Suprapubic skin (tissue), 4 donors: Measurements from ENCODE around the gene BRIP1. TPM values are rescaled to one million over a fixed set of nuclear protein-coding genes. Genes with fewer than 3 reads are reported as not detected.

Experiments used
- DNase-seq, 2 donors: peaks; one replicate each; pipeline ENCODE4 v3.0.0-alpha.2; 2019; ENCODE audit warnings: low spot score in 2 of 2
- H3K27ac ChIP-seq: fragments of 200-600 bp; sonication (generic); one replicate; pipeline ENCODE4 v1.5.1; 2019
- H3K27me3 ChIP-seq: fragments of 200-600 bp; sonication (generic); one replicate; pipeline ENCODE4 v1.5.1; 2019
- H3K36me3 ChIP-seq: fragments of 200-600 bp; sonication (generic); one replicate; pipeline ENCODE4 v1.5.1; 2019
- H3K4me1 ChIP-seq: fragments of 200-600 bp; sonication (generic); one replicate; pipeline ENCODE4 v1.5.1; 2019
- H3K4me3 ChIP-seq: fragments of 200-600 bp; sonication (generic); one replicate; pipeline ENCODE4 v1.5.1; 2019; ENCODE audit warnings: mild to moderate bottlenecking
- H3K9me3 ChIP-seq: fragments of 200-600 bp; sonication (generic); one replicate; pipeline ENCODE4 v1.5.1; 2019
- EP300 ChIP-seq: sonication (generic); formaldehyde crosslinking; IDR thresholded peaks from one replicate; pipeline ENCODE4 v1.6.1; 2017; ENCODE audit warnings: antibody characterized with exemption
- POLR2A ChIP-seq, 2 donors: fragments of 450-650 bp; IDR thresholded peaks; one replicate each; pipeline ENCODE4 v1.6.1; 2017; ENCODE audit warnings: antibody characterized with exemption in 2 of 2, mild to moderate bottlenecking in 2 of 2, moderate library complexity in 2 of 2
- POLR2AphosphoS5 ChIP-seq, 3 donors: sonication (generic); formaldehyde crosslinking; IDR thresholded peaks; one replicate each; pipeline ENCODE4 v1.6.1; 2017; ENCODE audit warnings: antibody characterized with exemption in 3 of 3
- WGBS: methylation state at CpG from one replicate; pipeline ENCODE4 v1.1.5; 2018; 5-methylcytosine and 5-hydroxymethylcytosine counted together
- total RNA-seq, 4 donors: library from RNA; depleted of rRNA; stranded (reverse); fragments of >200 nt; gene quantifications; one replicate each; pipeline ENCODE4 v1.1.0, GENCODE V29; 2016
- TF ChIP-seq, protein P1 (sequence below), 2 donors: fragments of 200-600 bp in 1 of 2; fragments of 450-650 bp in 1 of 2; sonication (generic) in 1 of 2; IDR thresholded peaks; one replicate each; pipeline ENCODE4 v1.5.1; 2016 to 2019; ENCODE audit warnings: antibody characterized with exemption in 2 of 2, mild to moderate bottlenecking in 1 of 2, moderate library complexity in 1 of 2

The BRIP1 gene
- total RNA-seq, 4 donors from 2014 or later: 0.60 to 5.1 (median 1.8) TPM

DNA sequence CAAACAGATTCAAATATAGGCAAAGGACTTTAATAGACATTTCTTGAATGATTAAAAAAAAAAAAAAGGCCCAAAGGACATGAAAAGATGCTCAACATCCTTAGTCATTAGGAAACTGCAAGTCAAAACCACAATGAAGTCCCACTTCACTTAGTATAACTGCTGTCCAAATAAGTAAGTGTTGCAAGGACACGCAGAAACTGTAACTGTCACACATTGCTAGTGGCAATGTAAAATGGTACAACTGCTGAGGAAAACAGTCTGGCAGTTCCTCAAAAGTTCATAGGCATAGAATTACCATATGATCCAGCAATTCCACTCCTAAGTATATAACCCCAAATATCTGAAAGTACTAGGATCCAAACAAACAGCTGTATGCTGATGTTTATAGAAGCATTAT is 112.7 kb downstream of the BRIP1 start:
- no peak overlapping the region for H3K27ac ChIP-seq
- H3K27me3 ChIP-seq: no peaks in the 10 kb centered on the region
- TF ChIP-seq EP300 (no peak), POLR2A (IDR thresholded peaks at IDR 0.05) (no peak), POLR2AphosphoS5 (IDR thresholded peaks at IDR 0.05) (no peak)
- TF ChIP-seq, protein P1, sequence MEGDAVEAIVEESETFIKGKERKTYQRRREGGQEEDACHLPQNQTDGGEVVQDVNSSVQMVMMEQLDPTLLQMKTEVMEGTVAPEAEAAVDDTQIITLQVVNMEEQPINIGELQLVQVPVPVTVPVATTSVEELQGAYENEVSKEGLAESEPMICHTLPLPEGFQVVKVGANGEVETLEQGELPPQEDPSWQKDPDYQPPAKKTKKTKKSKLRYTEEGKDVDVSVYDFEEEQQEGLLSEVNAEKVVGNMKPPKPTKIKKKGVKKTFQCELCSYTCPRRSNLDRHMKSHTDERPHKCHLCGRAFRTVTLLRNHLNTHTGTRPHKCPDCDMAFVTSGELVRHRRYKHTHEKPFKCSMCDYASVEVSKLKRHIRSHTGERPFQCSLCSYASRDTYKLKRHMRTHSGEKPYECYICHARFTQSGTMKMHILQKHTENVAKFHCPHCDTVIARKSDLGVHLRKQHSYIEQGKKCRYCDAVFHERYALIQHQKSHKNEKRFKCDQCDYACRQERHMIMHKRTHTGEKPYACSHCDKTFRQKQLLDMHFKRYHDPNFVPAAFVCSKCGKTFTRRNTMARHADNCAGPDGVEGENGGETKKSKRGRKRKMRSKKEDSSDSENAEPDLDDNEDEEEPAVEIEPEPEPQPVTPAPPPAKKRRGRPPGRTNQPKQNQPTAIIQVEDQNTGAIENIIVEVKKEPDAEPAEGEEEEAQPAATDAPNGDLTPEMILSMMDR (IDR thresholded peaks at IDR 0.05): no peak
- no peak overlapping the region for H3K4me3 ChIP-seq
- H3K9me3 ChIP-seq: no peaks in the 10 kb centered on the region
- no peaks in the 10 kb centered on the region for H3K4me1 ChIP-seq
- 88% methylated on average over 1 of the region's 1 CpG for WGBS
- no peak for DNase-seq
- H3K36me3 ChIP-seq: no peaks in the 10 kb centered on the region

DNA sequence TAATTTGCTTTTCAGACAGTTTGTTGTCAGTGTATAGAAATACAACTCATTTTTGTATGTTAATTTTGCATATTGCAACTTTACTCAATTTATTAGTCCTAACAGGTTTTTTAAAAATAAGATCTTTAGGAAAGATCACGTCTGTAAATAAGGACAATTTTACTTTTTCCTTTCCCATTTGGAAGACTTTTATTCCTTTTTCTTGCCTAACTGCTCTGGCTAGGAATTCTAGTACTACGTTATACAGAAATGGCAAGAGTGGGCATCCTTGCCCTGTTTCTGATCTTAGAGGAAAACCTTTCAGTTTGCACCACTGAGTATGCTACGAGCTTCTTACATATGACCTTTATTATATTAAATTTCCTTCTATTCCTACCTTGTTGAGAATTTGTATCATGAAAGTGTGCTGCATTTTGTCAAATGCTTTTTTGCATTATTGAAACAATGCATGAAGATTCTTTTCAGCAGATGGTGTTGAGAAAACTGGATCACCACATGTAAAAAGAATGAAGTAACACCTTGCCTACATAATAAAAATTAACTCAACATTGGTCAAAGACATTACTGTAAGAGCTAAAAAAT is 113.4 kb downstream of the BRIP1 start:
- H3K36me3 ChIP-seq: no peaks in the 10 kb centered on the region
- TF ChIP-seq POLR2A (IDR thresholded peaks at IDR 0.05): no peak
- no peak for TF ChIP-seq EP300
- no peak for TF ChIP-seq POLR2AphosphoS5 (IDR thresholded peaks at IDR 0.05)
- TF ChIP-seq, protein P1 (IDR thresholded peaks at IDR 0.05): no peak
- no peaks in the 10 kb centered on the region for H3K9me3 ChIP-seq
- H3K4me1 ChIP-seq: no peaks in the 10 kb centered on the region
- no peak for DNase-seq
- no peaks in the 10 kb centered on the region for H3K27me3 ChIP-seq
- WGBS: 93% methylated on average over 3 of the region's 3 CpGs
- H3K27ac ChIP-seq: no peak overlapping the region
- H3K4me3 ChIP-seq: no peak overlapping the region

DNA sequence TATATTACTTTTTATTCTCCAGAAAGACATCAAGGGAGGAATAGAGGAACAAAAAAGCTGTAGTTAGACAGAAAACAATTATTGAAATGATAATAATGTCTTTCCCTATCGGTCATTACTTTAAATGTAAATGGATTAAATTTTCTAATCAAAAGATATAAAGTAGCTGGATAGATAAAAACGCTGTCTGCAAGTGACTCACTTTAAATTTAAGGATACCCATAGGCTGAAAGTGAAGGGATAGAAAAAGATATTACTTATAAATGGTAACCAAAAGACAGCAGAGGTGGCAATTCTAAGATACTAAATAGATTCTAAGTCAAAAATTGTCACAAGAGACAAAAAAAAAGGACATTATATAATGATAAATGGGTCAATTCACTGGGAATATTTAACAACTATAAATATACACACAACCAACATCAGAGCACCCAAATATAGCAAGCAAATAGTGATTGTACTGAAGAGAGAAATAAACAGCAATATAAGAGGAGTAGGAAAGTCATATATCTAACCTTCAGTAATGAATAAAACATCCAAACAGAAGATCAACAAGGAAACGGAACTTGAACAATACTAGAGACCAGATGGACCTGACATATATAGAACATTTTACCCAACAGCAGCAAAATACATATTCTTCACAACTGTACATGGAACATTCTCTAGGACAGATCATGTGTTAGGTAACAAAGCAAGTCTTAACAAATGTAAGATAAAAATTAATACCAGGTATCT is 116.9 kb downstream of the BRIP1 start:
- TF ChIP-seq POLR2A (IDR thresholded peaks at IDR 0.05): no peak
- TF ChIP-seq POLR2AphosphoS5 (IDR thresholded peaks at IDR 0.05): no peak
- TF ChIP-seq EP300: no peak
- TF ChIP-seq, protein P1 (IDR thresholded peaks at IDR 0.05): no peak
- DNase-seq: no peak
- no peaks in the 10 kb centered on the region for H3K4me1 ChIP-seq
- no peak overlapping the region for H3K27ac ChIP-seq
- H3K36me3 ChIP-seq: no peaks in the 10 kb centered on the region
- H3K9me3 ChIP-seq: no peaks in the 10 kb centered on the region
- no peak overlapping the region for H3K4me3 ChIP-seq
- H3K27me3 ChIP-seq: no peaks in the 10 kb centered on the region
- WGBS: 98% methylated on average over 3 of the region's 3 CpGs

DNA sequence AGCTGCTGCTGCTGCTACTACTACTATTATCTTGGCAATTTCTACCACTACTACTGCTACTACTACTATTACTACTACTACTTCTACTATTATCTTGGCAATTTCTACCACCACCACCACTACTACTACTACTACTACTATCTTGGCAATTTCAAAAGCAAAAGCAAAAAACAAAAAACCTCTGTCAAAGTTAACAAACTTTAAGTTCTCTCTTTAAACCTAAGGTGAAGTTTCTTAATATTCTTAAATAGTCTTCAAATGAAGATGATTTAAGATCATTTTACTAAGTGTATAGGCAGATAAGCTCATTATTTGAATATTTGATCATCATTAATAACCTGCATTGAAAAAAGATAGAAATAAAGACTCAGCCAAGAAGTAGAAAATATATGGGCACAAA is 118.5 kb downstream of the BRIP1 start:
- DNase-seq: no peak
- Histone ChIP-seq H3K27me3 (no peaks in the 10 kb centered on the region), H3K4me3 (no peak overlapping the region), H3K4me1 (no peaks in the 10 kb centered on the region), H3K9me3 (no peaks in the 10 kb centered on the region), H3K27ac (no peak overlapping the region), H3K36me3 (no peaks in the 10 kb centered on the region)
- TF ChIP-seq EP300 (no peak), POLR2AphosphoS5 (IDR thresholded peaks at IDR 0.05) (no peak), POLR2A (IDR thresholded peaks at IDR 0.05) (no peak)
- TF ChIP-seq, protein P1 (IDR thresholded peaks at IDR 0.05): no peak

DNA sequence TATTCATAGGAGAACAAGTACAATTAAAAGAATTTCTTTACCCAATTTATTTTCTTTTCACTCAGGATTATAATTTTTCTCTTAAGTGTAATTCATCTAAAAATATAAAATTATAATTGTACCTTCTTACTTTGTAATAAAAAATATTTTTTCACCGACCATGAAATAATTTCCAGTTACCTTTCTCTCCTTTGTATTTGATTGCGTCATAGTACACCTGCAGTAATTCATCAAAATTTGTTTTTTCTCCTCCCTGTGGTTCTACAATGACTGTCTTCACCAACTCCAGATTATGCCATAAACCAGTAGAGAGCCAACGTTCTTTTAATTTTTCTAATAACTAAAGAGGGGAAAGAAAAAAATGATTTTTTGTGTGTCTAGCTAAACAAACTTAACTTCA is 119.1 kb downstream of the BRIP1 start:
- no peaks in the 10 kb centered on the region for H3K9me3 ChIP-seq
- no peak overlapping the region for H3K4me3 ChIP-seq
- H3K4me1 ChIP-seq: no peaks in the 10 kb centered on the region
- no peaks in the 10 kb centered on the region for H3K27me3 ChIP-seq
- DNase-seq: no peak
- no peak overlapping the region for H3K27ac ChIP-seq
- 93% methylated on average over 3 of the region's 3 CpGs for WGBS
- TF ChIP-seq EP300 (no peak), POLR2A (IDR thresholded peaks at IDR 0.05) (no peak), POLR2AphosphoS5 (IDR thresholded peaks at IDR 0.05) (no peak)
- TF ChIP-seq, protein P1 (IDR thresholded peaks at IDR 0.05): no peak
- H3K36me3 ChIP-seq: no peaks in the 10 kb centered on the region
